GM21528 (cell line): Measurements from ENCODE around the gene GABRB1.
A peak's percentile ranks its signal among the peaks of the same experiment; 100 is the strongest.
"Not testable (repeated sequence)": the region's sequence is repeated elsewhere in the genome, so short reads cannot be mapped to it uniquely, and the experiment has no call there.

Source experiments
- ATAC-seq: cut with Tn5 transposase; IDR thresholded peaks from one replicate; pipeline ENCODE4 v1.9.1; 2021; ENCODE audit warnings: mild to moderate bottlenecking, moderate library complexity; ENCODE audit not compliant: unreplicated experiment, low FRiP score

GABRB1 gene

DNA sequence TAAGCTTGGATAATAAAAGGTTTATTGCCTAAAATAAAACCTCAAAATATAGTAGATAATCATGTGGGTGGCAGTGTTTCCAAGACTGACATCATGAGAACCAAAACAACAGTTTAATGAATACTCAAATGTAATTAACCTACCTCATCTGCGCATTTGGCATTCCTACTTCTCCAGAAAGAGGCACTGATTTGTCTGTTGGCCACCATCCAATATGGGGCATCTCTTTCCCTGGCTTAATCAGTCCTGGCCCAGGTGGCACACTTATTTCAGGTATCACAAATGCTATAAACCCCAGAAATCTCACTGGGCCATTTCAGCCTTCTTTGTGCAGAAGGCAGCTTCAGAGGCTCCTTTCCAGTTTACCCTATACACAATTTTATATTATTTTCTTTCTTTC, 239.9 kb downstream of the GABRB1 start:
- ATAC-seq = no peak

DNA sequence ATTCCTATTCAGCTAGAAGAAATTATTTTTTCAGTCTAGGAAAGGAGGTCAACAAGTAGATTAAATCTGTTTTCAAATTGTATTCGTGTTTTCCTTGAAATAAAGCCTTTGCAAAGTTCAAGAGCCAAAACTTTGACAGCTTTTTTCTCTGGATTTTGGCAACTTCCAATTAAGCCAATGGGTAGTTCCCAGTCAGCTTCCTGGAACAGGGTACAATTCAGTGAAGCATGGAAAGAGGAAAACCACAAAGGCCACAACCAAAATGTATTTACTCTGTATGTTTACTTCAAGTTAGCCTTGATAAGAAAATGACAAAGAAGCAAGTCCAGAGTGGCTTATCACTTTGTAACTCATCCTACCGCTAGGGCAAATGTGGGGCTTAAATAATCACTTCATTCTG, 243.5 kb downstream of the GABRB1 start:
- no peak for ATAC-seq

DNA sequence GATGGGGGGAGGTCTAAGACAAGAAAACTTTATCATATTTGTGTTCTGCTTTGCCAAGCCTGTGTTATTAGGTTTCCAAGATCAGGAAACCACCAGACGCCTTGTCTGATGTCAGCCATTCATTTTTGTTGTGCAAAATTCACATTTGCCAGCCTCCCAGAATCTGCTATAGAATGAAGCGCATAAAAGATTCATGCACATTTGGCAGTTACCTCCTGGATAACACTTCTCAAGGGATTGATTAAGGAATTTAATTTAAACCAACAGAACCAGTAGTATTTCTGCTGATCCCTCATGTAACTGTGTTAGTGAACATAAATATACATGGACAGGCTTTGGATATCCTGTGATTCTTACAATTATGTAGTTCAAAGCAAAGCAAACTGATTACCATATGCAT, 244.2 kb downstream of the GABRB1 start:
- ATAC-seq = no peak

DNA sequence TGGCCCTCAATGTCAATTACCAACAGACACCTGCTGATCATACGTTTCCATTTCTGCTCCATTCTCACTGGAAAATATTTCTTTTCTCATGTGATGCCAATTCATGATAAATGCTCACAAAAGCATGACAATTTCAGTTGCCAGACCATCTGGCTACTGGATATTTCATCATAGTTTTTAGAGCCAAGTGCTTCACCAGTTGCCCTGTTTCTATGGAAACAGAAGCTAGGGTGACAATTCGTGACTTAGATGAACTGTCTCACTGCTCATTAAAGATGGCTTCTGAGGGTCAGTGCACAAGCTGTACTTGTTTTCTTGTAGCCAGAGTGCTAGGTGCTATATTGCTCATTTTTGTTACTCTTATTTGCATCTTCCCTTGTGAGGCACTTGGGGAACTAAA, 247.3 kb downstream of the GABRB1 start:
- ATAC-seq = no peak

DNA sequence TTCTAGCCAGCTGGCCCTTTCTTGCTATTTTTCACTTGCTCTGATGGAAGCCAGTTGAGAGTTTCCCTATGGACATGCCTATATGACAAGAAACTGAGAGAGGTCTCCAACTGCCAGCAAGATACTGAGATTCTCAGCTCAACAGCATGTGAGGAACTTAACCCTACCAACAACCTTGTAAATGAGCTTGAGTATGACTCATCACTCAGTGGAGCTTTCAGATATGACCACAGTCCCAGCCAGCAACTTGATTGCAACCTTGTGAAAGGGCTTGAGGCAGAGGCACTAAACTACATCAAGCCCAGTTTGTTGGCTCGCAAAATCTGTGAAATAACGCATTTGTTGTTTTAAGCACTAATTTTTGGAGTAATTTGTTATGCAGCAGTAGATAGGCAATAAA, 256.4 kb downstream of the GABRB1 start:
- peak; percentile 76 for ATAC-seq

DNA sequence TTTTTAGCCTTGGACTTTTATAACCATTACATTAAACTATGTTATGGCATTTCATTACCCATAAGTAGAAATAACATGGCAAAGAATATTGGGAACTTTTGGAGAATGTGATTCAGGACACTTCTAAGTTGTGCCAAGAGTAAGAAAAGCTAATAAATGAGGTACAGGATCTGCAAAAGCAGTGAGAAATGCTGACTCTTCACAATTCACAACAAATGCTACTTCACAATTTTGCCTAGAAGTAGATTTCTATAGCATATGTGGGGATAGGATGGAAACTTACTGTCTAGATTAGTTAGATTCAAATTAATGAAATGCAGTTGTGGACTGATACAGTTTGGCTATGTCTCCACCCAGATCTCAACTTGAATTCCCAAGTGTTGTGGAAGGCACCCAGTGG, 258.4 kb downstream of the GABRB1 start:
- ATAC-seq = no peak

DNA sequence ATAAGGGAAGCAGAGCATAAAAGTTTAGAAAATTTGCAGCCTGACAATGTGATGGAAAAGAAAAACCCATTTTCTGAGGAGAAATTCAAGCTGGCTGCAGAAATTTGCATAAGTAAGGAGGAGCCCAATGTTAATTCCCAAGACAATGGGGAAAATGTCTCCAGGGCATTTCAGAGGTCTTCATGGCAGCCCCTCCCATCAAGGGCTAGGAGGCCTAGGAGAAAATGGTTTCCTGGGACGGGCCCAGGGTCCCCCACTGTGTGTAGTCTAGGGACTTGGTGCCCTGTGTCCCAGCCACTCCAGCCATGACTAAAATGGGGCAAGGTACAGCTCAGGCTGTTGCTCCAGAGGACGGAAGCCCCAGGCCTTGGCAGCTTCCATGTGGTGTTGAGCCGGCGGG, 259.5 kb downstream of the GABRB1 start:
- not testable (repeated sequence) for ATAC-seq

DNA sequence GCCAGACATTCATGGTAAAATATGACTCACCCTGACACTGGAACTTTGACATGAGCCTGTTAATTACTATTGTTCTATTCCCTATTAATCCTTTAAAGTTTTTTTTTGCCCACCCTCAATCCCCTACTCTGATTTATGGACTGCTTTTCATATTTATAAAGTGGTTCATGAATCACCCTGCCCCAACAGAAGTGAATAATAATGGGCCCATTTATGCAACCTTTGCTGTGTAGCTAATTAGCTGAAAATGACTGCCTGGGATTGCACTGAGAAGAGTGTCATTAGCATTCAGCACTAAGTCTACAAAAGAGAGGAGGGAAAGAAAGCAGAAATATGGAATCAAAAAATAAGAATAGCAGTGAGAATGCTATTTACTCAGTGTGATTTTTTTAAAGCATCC, 277.8 kb downstream of the GABRB1 start:
- no peak for ATAC-seq

DNA sequence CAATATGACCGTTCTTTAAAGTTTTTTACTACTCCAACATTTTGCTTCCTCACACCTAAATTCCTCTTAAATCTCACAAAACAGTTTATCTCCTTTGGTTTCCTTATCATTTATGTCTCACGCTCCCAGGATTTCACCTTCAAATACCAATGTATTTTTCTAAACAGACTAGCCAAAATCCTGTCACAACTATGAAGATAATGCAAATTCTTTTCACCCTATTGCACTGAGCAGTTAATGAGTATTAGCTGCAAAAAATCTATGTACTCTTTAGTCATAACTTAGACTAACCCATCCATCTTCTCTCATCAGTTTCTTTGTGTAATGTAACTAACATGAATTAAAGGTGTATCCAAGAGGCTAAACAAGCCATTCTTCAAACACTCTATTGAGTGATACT, 280.8 kb downstream of the GABRB1 start:
- ATAC-seq = no peak

DNA sequence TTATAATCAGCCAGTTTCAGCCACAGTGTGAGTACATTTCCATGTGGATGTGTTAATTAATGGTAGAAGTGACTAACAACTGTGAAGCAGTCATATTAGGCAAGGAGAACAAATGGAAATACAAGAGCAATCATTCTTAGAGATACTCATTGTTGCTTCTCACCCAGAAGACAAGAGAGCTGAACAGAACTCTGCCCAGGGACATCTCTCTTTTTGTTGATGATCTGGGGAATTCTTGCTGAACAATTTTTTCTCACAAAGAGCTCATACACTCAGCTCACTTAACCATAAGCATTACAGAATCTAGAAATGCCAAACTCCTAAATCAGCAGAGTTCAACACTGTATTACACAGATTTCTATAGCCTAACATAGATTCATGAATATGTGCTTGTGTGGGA, 282.0 kb downstream of the GABRB1 start:
- ATAC-seq = no peak

DNA sequence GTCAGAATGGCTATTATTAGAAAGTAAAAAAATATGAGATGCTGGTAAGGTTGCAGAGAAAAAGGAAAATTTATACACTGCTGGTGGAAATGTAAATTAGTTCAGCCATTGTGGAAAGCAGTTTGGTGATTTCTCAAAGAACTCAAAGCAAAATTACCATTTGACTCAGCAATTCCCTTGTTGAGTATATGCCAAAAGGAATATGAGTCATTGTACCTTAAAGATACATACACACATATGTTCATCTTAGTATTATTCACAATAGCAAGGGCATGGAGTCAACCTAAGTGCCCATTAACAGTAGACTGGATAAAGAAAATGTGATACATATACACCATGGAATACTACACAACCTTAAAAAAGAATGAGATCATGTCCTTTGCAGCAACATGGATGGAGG, 284.0 kb downstream of the GABRB1 start:
- ATAC-seq = peak; percentile 73

DNA sequence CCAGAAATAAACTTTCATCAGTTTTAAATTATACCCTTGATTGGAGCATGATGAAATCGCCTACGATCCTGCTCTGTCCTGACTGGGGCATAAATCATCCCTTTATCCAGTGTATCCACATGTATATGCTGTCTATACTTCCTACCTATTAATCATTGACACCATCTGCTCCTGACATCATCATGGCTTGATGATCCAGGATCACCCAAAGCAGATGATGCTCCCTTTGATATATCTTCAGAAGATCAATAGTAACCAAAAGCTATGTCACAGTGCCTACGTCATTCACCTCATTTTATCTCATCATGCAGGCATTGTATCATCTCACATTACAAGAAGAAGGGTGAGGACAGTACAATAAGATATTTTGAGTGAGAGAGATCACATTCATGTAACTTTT, 294.7 kb downstream of the GABRB1 start:
- no peak for ATAC-seq

DNA sequence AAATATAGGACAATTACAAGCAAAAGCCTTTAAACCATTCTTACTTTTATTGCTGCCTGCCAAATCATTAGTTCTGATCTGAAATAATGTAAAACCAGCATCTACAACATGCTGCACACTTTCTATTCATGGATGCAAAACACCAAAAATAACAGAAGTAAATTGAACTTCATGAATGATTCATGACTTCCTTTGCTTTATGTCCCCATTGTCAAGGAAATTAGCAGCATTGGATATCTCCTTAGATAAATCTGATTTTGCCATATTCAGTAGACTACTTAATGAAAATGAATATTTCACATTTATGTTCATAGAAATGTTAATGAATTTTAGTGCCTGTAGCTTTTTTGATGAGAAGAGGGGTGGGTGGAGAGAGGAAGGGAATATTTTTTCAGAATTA, 299.5 kb downstream of the GABRB1 start:
- ATAC-seq = no peak

DNA sequence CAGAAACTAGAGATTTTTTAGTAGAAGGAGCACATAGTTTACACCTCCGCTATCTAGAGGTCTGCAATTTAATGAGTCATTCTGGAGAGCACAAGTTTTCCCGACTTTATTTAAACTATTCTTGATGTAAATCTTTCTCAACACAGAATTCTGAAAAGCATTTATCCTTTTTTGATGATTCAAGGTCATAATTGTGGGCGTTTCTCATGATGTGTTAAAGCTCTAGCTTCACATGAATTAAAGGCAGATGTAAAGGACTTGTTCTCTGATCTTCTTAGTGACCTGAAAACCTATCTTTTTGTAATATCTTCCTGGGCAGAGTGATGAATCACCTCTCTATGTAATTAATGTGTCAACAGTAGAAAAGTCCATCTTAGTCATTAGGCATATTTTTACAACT, 303.3 kb downstream of the GABRB1 start:
- ATAC-seq = no peak

DNA sequence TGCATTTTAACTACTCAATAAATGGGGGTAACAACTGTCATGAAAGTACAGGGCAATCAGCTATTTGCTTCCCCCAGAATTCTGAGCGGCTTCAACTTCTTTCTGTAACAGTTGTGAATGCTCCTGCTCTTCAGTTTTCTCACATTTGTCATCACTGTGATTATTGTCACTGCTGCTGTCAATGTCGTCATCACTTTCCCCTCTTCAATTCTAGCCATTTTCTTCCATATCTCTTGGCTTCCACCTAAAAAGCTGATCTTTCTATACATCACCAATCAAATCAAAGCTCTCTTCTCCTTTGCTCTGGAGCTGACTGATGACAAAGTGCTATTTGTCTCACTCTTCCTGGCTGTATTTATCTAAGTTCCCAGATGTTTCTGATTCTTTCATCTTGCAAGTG, 306.5 kb downstream of the GABRB1 start:
- no peak for ATAC-seq

DNA sequence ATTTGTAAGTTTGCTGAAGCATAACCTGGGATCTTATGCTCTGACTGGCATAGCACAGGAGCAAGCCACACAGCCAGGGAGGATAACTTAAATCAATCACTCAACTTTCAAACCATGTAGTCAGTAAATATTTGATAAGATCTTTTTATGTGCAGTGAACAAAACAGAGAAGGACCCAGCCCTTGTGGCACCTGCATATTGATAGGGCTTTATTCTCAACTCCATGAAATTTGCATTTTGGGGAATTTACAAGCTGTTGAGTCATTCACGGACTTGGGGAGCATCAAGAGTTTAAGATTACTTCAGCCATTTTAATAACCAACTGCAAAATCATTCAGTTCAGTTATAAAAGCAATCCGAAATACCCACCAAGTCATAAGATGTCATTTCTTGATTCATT, 309.5 kb downstream of the GABRB1 start:
- no peak for ATAC-seq

DNA sequence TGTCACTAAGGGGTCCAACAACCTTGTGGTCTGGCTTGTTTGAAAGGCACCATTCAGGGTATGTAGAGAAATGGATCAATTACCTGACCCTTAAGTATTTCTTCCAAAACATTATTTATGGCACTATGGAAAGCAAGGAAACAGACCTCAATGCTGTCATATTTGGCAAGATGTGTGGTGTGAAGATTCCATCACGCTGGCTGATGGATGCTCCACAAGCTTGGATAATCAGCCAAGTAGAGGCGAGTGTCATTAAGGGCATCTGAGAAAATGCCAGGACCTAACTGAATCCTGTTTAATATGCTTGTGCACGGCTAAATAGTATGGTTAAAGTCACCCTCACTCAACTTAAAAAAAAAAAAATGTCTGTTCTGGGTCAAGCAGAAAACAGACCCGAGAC, 311.4 kb downstream of the GABRB1 start:
- ATAC-seq = no peak

DNA sequence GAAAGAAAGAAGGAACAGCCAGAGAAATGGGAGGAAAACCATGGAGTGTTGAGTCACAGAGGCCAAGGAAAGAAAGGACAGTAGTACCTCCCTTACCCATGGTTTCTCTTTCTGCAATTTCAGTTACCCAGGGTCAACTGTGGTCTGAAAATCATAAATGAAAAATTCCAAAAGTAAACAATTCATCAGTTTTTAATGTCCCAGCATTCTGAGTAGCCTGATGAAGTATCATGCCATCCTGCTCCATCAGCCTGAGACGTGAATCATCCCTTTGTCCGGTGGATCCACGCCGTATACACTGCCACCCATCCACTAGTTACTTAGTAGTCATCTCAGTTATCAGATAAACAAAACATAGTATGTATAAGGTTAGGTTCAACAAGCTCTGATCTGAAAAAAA, 318.0 kb downstream of the GABRB1 start:
- ATAC-seq = no peak

DNA sequence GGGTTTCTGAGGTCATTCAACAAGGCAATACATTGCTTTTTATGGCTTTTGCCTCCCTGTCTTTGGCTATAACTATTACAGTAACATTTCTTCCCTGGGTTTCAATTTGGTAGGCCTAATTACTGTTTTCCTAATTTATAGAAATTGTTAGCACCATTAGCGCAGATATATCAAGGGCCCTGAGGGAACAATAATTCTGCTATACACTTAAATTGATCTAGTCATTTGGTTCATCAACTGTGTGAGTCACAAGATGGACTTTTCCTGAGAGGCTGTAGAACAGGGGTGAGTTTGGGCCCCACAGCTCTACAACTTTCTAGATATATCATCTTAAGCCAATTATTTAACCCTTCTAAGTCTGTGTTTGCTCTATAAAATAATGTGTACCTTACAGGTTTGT, 324.2 kb downstream of the GABRB1 start:
- ATAC-seq = no peak

DNA sequence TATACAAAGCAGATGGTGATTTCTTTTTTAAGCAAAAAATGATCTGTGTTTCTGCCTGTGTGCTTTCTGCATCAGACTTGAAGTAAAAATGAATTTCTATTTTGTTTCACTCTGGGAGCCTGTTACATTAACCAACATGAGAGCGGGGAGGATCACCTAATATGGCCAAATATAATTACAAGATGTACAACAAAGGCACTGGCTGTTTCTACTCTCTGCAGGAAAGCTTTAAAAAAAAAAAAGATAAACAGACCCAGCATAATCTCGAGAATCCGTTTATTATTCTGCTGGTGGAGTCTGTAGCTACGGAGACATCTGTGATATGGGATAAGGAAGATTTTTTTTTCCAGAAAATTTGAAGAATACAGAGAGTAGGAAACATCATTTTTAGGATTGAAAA, 328.5 kb downstream of the GABRB1 start:
- ATAC-seq = no peak

DNA sequence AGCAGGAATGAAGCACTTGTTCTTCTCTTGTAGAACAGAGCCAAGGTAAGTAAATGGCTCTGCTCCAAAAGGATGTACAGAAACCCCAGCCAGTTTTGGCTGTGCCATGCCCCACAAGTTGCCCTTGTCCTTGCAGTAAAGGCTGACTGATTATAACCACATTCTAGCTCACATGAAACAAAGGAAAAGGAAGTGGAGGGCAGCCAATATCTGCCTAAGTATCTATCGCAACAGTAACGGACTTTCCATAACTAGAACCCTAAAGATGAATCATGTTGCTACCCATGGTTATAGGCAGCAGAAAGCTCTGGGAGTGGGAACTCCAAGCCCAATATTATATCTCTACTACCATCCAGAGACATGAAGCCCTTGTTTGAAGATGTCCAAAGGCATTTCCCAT, 336.4 kb downstream of the GABRB1 start:
- no peak for ATAC-seq

DNA sequence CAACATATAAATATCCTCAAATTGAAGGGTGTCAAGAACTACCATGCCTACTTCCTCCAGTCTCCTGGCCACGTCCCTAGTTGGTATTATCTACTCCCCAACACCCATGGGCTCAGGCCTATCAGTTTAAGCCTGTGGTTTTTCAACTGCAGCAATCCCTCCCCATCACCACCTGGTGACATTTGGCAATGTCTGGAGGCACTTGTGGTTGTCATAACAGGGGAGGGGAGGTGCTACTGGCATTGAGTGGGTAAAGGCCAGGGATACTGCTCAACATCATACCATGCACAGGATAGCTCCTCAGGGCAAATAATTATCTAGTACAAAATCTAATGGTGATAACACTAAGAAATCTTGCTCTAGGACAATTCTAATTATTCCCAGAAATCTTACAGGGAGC, 336.8 kb downstream of the GABRB1 start:
- ATAC-seq = no peak

DNA sequence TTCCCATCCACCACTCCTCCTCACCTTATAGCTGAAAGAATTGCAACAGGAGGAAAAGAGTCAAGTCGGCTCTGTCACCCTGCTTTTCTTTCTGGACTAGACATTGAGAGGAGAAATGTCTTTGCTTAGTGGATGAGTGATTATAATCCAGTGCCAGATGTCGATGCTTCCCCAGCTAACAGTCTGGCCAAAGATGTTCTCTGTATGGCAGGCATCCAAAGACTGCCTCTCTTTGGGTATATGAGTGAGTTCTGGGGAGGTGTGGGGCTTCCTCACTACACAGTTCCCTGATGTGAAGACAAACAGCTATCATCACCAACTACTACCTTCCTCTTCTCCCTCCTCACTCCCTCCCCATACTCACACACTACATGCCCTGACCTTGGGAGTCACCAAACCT, 341.2 kb downstream of the GABRB1 start:
- no peak for ATAC-seq

DNA sequence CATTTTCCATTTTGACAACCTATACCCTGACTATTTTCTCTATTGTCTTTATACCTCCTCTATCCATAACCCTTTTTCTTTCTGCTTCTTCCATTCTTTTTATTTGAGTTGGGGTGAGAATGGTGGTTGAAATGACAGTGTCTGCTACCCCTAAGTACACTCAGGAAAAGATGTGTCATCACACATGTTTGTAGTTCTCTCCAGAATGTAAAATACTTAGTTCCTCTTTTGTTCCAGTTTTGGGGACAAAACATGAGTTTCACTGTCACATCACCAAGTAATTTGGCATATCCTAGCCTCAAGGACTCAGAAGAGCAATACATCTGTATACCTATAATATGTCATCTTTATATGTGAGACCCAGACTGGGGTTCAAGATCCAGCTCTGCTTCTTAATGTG, 341.8 kb downstream of the GABRB1 start:
- no peak for ATAC-seq
